ENCODE measurements around the gene TSPO.
A peak's percentile ranks its signal among the peaks of the same experiment; 100 is the strongest.

Gene TSPO

GRCh38 chr22:43179146-43179910 is 28.0 kb downstream of the TSPO start:
- DNase-seq: no peak

GRCh38 chr22:43179911-43180195 is 28.5 kb downstream of the TSPO start:
- no peak for DNase-seq

GRCh38 chr22:43180670-43181069 is 29.3 kb downstream of the TSPO start:
- no peak for DNase-seq

- DNase-seq: no peak
Measured at GRCh38 chr22:43181321-43182076, 30.1 kb downstream of the TSPO start.

- DNase-seq: no peak
Measured at GRCh38 chr22:43182118-43182517, 30.8 kb downstream of the TSPO start.

GRCh38 chr22:43182726-43183125 is 31.4 kb downstream of the TSPO start:
- DNase-seq: no peak

GRCh38 chr22:43183496-43184277 is 32.3 kb downstream of the TSPO start:
- peak; percentile 23 for DNase-seq

GRCh38 chr22:43185860-43186261 is 34.5 kb downstream of the TSPO start:
- peak; percentile 36 for DNase-seq

GRCh38 chr22:43186272-43187170 is 35.2 kb downstream of the TSPO start, which contains the start of gene TTLL12:
Gene TTLL12 (minus strand): TSS chr22:43187134. CDS start chr22:43187069, 65 bp downstream.
- DNase-seq: peak; percentile 64

- peak; percentile 95 for DNase-seq
Measured at GRCh38 chr22:43187171-43188099, 36.1 kb downstream of the TSPO start.

- no peak for DNase-seq
Measured at GRCh38 chr22:43188829-43189545, 37.6 kb downstream of the TSPO start.

GRCh38 chr22:43191831-43192230 is 40.5 kb downstream of the TSPO start:
- no peak for DNase-seq

GRCh38 chr22:43197271-43197941 is 46.0 kb downstream of the TSPO start:
- peak; percentile 51 for DNase-seq

- no peak for DNase-seq
Measured at GRCh38 chr22:43198126-43198525, 46.8 kb downstream of the TSPO start.

- DNase-seq: no peak
Measured at GRCh38 chr22:43198936-43199335, 47.6 kb downstream of the TSPO start.

- no peak for DNase-seq
Measured at GRCh38 chr22:43199541-43199940, 48.2 kb downstream of the TSPO start.

GRCh38 chr22:43200031-43200430 is 48.7 kb downstream of the TSPO start:
- no peak for DNase-seq

- DNase-seq: no peak
Measured at GRCh38 chr22:43200555-43200954, 49.2 kb downstream of the TSPO start.

- no peak for DNase-seq
Measured at GRCh38 chr22:43201486-43202219, 50.3 kb downstream of the TSPO start.
